Stomach (tissue), 9 donors: ENCODE results near the gene TOX4. TPM values are rescaled to one million over a fixed set of nuclear protein-coding genes. Genes with fewer than 3 reads are reported as not detected.

Experiments
- DNase-seq, 2 donors: peaks; one replicate each; pipeline versions ENCODE4 v3.0.0 to v3.0.0-alpha.2; 2013 to 2019
- H3K27ac ChIP-seq, 5 donors: fragments of 200-600 bp in 4 of 5; sonication (generic) in 4 of 5; one replicate each; pipeline ENCODE4 v1.5.1; 2013 to 2019; ENCODE audit warnings: mild to moderate bottlenecking in 1 of 5, moderate library complexity in 1 of 5
- H3K27me3 ChIP-seq, 3 donors: fragments of 200-600 bp; sonication (generic); one replicate each; pipeline ENCODE4 v1.5.1; 2017 to 2019; ENCODE audit warnings: mixed run types in 1 of 3
- H3K36me3 ChIP-seq, 4 donors: fragments of 200-600 bp; sonication (generic); 1 replicate in 3 of 4; 2 replicates in 1 of 4; pipeline ENCODE4 v1.5.1; 2016 to 2019
- H3K4me1 ChIP-seq, 4 donors: fragments of 200-600 bp; sonication (generic); one replicate each; pipeline ENCODE4 v1.5.1; 2016 to 2019
- H3K4me3 ChIP-seq, 4 donors: fragments of 200-600 bp; sonication (generic) in 3 of 4; one replicate each; pipeline ENCODE4 v1.5.1; 2016 to 2019; ENCODE audit warnings: mild to moderate bottlenecking in 1 of 4
- H3K9me3 ChIP-seq, 4 donors: fragments of 200-600 bp; sonication (generic); one replicate each; pipeline ENCODE4 v1.5.1; 2016 to 2019
- CTCF ChIP-seq, 7 experiments: fragments of 450-650 bp in 4 of 7; fragments of 200-600 bp in 3 of 7; sonication (generic) in 3 of 7; IDR thresholded peaks; one replicate each; pipeline ENCODE4 v1.5.1; 2016 to 2019; ENCODE audit warnings: antibody characterized with exemption in 7 of 7, control low read depth in 2 of 7, mild to moderate bottlenecking in 1 of 7
- EP300 ChIP-seq: sonication (generic); formaldehyde crosslinking; IDR thresholded peaks from one replicate; pipeline ENCODE4 v1.6.1; 2017; ENCODE audit warnings: antibody characterized with exemption
- POLR2A ChIP-seq, 4 donors: fragments of 450-650 bp; IDR thresholded peaks; one replicate each; pipeline ENCODE4 v1.6.1; 2016; ENCODE audit warnings: antibody characterized with exemption in 4 of 4, control low read depth in 2 of 4, mild to moderate bottlenecking in 1 of 4, moderate library complexity in 1 of 4
- POLR2AphosphoS5 ChIP-seq, 3 donors: sonication (generic); formaldehyde crosslinking; IDR thresholded peaks; one replicate each; pipeline ENCODE4 v1.6.1; 2016; ENCODE audit warnings: antibody characterized with exemption in 3 of 3
- WGBS, 5 donors: extraction: QIAGEN DNeasy Blood & Tissue Kit in 3 of 5; methylation state at CpG; one replicate each; pipeline versions ENCODE4 v1.1.5 to v1.1.7; 2013 to 2018; 5-methylcytosine and 5-hydroxymethylcytosine counted together
- intact Hi-C: fragments of 100-400 bp; cut with DNase I; formaldehyde crosslinking; loops from one replicate; pipeline ENCODE4 v1.15.1; 2023; ENCODE audit warnings: low total_unique reads
- polyA plus RNA-seq, 3 donors: library from polyadenylated mRNA; stranded (reverse); fragments of 200-250 nt; gene quantifications; one replicate each; pipeline ENCODE4 v1.2.3, GENCODE V29; 2013
- total RNA-seq, 5 donors: library from RNA; depleted of rRNA; stranded (reverse); fragments of >200 nt; gene quantifications; one replicate each; pipeline versions ENCODE4 v1.1.0 to v1.2.3, GENCODE V29; 2014 to 2016
- donor health status: healthy with polysubstance abuse.
- donor health status: Bipolar disorder and iron deficiency.
- donor health status: healthy.

The TOX4 gene
- total and polyA plus RNA-seq, 8 donors: 8.4 to 102 (median 30.2) TPM

DNA sequence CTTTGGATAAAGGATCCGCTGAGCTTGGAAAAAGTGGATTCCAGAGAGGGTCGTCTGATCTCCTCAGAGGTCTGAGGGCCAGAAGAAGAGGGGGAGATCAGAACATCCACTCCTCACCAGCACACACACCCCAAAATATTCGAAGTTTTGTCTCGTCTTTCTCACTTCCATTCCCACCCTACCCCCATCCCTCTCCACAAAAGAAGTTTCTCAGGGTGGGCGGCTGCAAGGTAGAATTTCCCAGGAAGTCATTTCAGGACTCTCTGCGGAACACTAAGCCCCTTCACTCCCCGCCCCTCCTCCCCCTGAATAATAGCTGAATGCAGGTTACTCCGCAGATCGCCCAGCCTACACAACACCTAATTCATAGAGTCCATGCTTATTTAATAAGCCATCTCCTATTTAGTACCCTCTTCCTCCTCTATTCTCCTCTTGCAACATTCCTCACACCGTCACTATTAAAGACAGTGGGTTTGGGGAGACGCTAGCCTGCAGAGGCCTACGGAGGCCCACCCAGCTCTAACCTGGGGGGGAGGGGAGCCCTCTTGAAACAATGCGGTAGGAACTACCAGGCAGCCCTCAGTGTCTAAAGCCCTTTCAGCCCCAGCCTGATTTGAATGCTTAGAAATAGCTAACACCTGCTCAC, 49.8 kb downstream of the TOX4 start:
- H3K27me3 ChIP-seq: no peaks in the 10 kb centered on the region
- peaks cover 0 to 26% (median 21%) of the 10 kb centered on the region in 4 donors for H3K4me1 ChIP-seq
- H3K9me3 ChIP-seq: no peaks in the 10 kb centered on the region
- intact Hi-C loops: no loop called here
- H3K27ac ChIP-seq: peak overlapping the region in 4 of 5 donors; percentile 73 to 83 (median 78)
- peak overlapping the region; percentile 67 to 93 (median 84) for H3K4me3 ChIP-seq
- peaks cover 0 to 23% (median 0%) of the 10 kb centered on the region in 4 donors for H3K36me3 ChIP-seq
- peak in 1 of 2 donors; percentile 47 for DNase-seq
- WGBS, 5 donors: 11 to 16% (median 14%) methylated on average over 13 of the region's 13 CpGs
- TF ChIP-seq POLR2A (IDR thresholded peaks at IDR 0.05) (no peak), CTCF (IDR thresholded peaks at IDR 0.05) (no peak), POLR2AphosphoS5 (IDR thresholded peaks at IDR 0.05) (no peak), EP300 (no peak)

GRCh38 chr14:21527318-21527679, 50.3 kb downstream of the TOX4 start:
- Histone ChIP-seq H3K27me3 (no peaks in the 10 kb centered on the region), H3K4me1 (peaks cover 0 to 26% (median 21%) of the 10 kb centered on the region in 4 donors), H3K4me3 (peak overlapping the region in 2 of 4 donors; percentile 67 to 82), H3K9me3 (no peaks in the 10 kb centered on the region), H3K27ac (no peak overlapping the region), H3K36me3 (peaks cover 0 to 23% (median 0%) of the 10 kb centered on the region in 4 donors)
- no peak for DNase-seq
- TF ChIP-seq CTCF (IDR thresholded peaks at IDR 0.05) (no peak), POLR2A (IDR thresholded peaks at IDR 0.05) (no peak), POLR2AphosphoS5 (IDR thresholded peaks at IDR 0.05) (no peak), EP300 (no peak)
- intact Hi-C loops: no loop called here
- WGBS, 5 donors: 49 to 68% (median 58%) methylated on average over 1 of the region's 1 CpG

DNA sequence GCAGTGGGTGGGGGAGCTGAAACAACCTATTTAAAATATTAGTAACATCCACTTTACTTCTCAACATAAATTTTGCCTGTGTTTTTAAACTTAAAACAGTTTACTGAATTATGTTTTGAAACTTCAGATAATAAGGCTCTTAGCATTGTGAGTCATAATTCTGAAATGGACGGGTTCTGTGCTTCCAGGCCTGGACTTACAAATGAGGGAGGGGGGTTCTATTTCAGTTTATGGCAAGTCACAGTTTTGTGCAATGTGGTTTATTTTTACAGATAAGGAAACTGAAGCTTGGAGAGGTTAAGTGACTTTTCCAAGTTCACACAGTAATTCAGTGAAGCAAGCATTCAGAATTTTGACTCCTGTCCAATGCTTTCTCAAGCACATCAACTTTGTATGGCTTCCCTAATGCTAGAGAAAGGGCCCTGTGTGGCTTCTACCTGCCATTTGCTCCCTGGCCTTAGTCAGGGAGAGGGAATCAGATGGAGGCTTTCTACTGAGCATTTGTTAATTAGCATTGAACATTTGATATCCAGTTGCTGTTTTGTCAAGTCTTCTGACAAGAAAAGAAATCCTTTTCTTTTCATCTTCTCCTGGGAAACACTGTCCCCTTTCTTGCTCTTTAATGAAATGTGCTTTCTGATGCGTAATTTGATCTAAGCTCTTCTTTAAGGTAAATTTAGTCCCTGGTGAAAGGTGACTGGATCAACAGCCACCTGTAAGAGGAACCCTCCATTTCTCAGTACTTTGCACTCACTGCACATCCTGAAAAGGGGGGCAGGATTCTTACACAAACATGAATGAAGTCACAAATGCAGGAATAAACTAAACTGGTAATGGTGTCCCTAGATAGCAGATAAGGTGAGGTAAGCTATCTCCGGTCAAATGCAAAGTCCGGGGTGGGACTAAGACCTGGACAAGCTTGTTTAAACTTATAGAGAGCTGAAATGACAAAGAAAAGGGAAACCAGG, 51.7 kb downstream of the TOX4 start:
- WGBS, 5 donors: 52 to 61% (median 57%) methylated on average over 4 of the region's 4 CpGs
- Histone ChIP-seq H3K4me1 (peaks cover 0 to 26% (median 21%) of the 10 kb centered on the region in 4 donors), H3K27me3 (peaks cover 0 to 7% (median 0%) of the 10 kb centered on the region in 3 donors), H3K9me3 (no peaks in the 10 kb centered on the region), H3K27ac (no peak overlapping the region), H3K4me3 (no peak overlapping the region), H3K36me3 (peaks cover 0 to 9% (median 0%) of the 10 kb centered on the region in 4 donors)
- TF ChIP-seq CTCF (IDR thresholded peaks at IDR 0.05): no peak
- intact Hi-C loops: no loop called here
- peak in 1 of 2 donors; percentile 30 for DNase-seq

DNA sequence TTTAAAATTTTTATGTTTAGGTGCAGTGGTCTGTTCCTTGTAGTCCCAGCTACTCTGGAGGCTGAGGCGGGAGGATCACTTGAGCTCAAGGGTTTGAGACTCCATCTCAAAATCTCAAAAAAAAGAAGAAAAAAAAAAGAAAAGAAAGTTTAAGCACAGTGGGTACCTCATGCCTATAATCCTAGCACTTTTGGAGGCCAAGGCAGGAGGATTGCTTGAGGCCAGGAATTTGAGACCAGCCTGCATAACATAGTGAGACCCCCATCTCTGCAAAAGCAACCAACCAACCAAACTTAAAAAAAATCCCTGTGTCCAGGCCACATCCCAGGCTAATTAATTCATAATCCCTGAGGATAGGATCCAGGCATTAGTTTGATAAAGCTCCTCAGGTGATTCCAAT, 52.5 kb downstream of the TOX4 start:
- Histone ChIP-seq H3K36me3 (peaks cover 0 to under 1% (median 0%) of the 10 kb centered on the region in 4 donors), H3K27me3 (peaks cover 0 to 10% (median 4%) of the 10 kb centered on the region in 3 donors), H3K4me1 (peaks cover 0 to 26% (median 20%) of the 10 kb centered on the region in 4 donors), H3K27ac (no peak overlapping the region), H3K9me3 (no peaks in the 10 kb centered on the region), H3K4me3 (no peak overlapping the region)
- WGBS, 5 donors: 89 to 95% (median 92%) methylated on average over 1 of the region's 1 CpG
- no peak for DNase-seq
- intact Hi-C loops: no loop called here
- TF ChIP-seq EP300: no peak
- TF ChIP-seq CTCF (IDR thresholded peaks at IDR 0.05): no peak
- TF ChIP-seq POLR2A (IDR thresholded peaks at IDR 0.05): no peak
- no peak for TF ChIP-seq POLR2AphosphoS5 (IDR thresholded peaks at IDR 0.05)
